Esophagus squamous epithelium (tissue), 4 donors: Measurements from ENCODE around the gene PCDH9.

Experiments used
- POLR2A ChIP-seq, 4 donors: fragments of 450-650 bp; IDR thresholded peaks; one replicate each; pipeline ENCODE4 v1.6.1; 2017; ENCODE audit warnings: antibody characterized with exemption in 4 of 4, mild to moderate bottlenecking in 4 of 4, moderate library complexity in 3 of 4
- TF ChIP-seq, protein P1 (sequence below), 6 experiments: fragments of 450-650 bp in 4 of 6; fragments of 200-600 bp in 2 of 6; sonication (generic) in 2 of 6; IDR thresholded peaks; one replicate each; pipeline ENCODE4 v1.5.1; 2016 to 2019; ENCODE audit warnings: antibody characterized with exemption in 6 of 6, mild to moderate bottlenecking in 4 of 6, moderate library complexity in 4 of 6

DNA sequence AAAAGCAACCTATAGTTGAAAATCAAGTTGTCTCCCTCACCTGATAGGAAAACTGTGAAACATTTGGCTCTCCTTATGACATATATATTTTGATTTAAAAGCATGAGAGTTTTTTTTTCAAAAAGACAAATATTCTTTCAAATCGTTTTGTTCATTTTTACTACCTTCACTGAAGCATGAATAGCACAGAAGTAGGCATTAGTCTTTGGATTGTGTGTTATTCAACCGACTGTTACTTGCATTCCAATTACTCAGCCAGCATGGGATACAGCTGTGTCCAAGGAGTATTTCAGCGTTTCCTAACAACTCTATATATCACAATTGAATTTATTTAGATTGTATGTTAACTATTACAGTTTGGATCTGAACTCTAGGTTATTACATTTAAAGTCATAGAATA is 135.2 kb downstream of the PCDH9 start:
- TF ChIP-seq, protein P1, sequence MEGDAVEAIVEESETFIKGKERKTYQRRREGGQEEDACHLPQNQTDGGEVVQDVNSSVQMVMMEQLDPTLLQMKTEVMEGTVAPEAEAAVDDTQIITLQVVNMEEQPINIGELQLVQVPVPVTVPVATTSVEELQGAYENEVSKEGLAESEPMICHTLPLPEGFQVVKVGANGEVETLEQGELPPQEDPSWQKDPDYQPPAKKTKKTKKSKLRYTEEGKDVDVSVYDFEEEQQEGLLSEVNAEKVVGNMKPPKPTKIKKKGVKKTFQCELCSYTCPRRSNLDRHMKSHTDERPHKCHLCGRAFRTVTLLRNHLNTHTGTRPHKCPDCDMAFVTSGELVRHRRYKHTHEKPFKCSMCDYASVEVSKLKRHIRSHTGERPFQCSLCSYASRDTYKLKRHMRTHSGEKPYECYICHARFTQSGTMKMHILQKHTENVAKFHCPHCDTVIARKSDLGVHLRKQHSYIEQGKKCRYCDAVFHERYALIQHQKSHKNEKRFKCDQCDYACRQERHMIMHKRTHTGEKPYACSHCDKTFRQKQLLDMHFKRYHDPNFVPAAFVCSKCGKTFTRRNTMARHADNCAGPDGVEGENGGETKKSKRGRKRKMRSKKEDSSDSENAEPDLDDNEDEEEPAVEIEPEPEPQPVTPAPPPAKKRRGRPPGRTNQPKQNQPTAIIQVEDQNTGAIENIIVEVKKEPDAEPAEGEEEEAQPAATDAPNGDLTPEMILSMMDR (IDR thresholded peaks at IDR 0.05), result no peak
- TF ChIP-seq POLR2A (IDR thresholded peaks at IDR 0.05), result no peak
